Hepatocyte (in vitro differentiated cells): ENCODE data around the gene TXNDC2. TPM values are rescaled to one million over a fixed set of nuclear protein-coding genes. Genes with fewer than 3 reads are reported as not detected.

Experiments
- DNase-seq: peaks from one replicate; pipeline ENCODE4 v3.0.0-alpha.2; 2016; ENCODE audit warnings: low spot score
- H2AFZ ChIP-seq: fragments of 200-600 bp; sonication (generic); 2 replicates; pipeline ENCODE4 v1.6.0; 2016; ENCODE audit warnings: antibody characterized with exemption, mild to moderate bottlenecking
- H3K27ac ChIP-seq: fragments of 200-600 bp; sonication (generic); 2 replicates; pipeline ENCODE4 v1.5.1; 2016; ENCODE audit warnings: mild to moderate bottlenecking
- H3K27me3 ChIP-seq: fragments of 200-600 bp; sonication (generic); 2 replicates; pipeline ENCODE4 v1.6.1; 2016
- H3K36me3 ChIP-seq: fragments of 200-600 bp; sonication (generic); replicated peaks from 2 replicates; pipeline ENCODE4 v1.5.1; 2016; ENCODE audit warnings: low read depth; ENCODE audit not compliant: insufficient read depth
- H3K4me1 ChIP-seq: fragments of 200-600 bp; sonication (generic); 2 replicates; pipeline ENCODE4 v1.5.1; 2016; ENCODE audit warnings: mild to moderate bottlenecking, moderate library complexity; ENCODE audit not compliant: insufficient read depth
- H3K4me2 ChIP-seq: fragments of 200-600 bp; sonication (generic); 2 replicates; pipeline ENCODE4 v1.6.0; 2016
- H3K4me3 ChIP-seq: fragments of 200-600 bp; sonication (generic); 2 replicates; pipeline ENCODE4 v1.5.1; 2016; ENCODE audit warnings: mild to moderate bottlenecking
- H3K79me2 ChIP-seq: fragments of 200-600 bp; sonication (generic); 2 replicates; pipeline ENCODE4 v1.6.0; 2017; ENCODE audit warnings: mild to moderate bottlenecking
- H3K9me2 ChIP-seq: fragments of 200-600 bp; sonication (generic); replicated peaks from 2 replicates; pipeline ENCODE4 v1.6.0; 2017; ENCODE audit warnings: mild to moderate bottlenecking; ENCODE audit not compliant: insufficient read depth
- H3K9me3 ChIP-seq: fragments of 200-600 bp; sonication (generic); 2 replicates; pipeline ENCODE4 v1.5.1; 2016; ENCODE audit warnings: low read depth, mild to moderate bottlenecking
- H4K20me1 ChIP-seq: fragments of 200-600 bp; sonication (generic); 2 replicates; pipeline ENCODE4 v1.6.0; 2016; ENCODE audit warnings: mild to moderate bottlenecking; ENCODE audit not compliant: insufficient read depth, poor library complexity, severe bottlenecking
- CTCF ChIP-seq: fragments of 200-600 bp; sonication (generic); IDR thresholded peaks from 2 replicates; pipeline ENCODE4 v1.5.1; 2016; ENCODE audit warnings: antibody characterized with exemption, mild to moderate bottlenecking; ENCODE audit not compliant: poor library complexity
- EZH2 ChIP-seq: fragments of 200-600 bp; sonication (generic); IDR thresholded peaks from 2 replicates; pipeline ENCODE4 v1.6.1; 2016; ENCODE audit warnings: antibody characterized with exemption, mild to moderate bottlenecking, borderline replicate concordance
- EZH2phosphoT487 ChIP-seq: fragments of 200-600 bp; sonication (generic); IDR thresholded peaks from one replicate; pipeline ENCODE4 v1.6.1; 2018; ENCODE audit warnings: antibody characterized with exemption, mild to moderate bottlenecking, low read depth, moderate library complexity; ENCODE audit not compliant: unreplicated experiment, severe bottlenecking
- WGBS: methylation state at CpG from one replicate; pipeline ENCODE4 v1.1.6; 2016; ENCODE audit warnings: low lambda C conversion rate; ENCODE audit errors: missing lambda C conversion rate; 5-methylcytosine and 5-hydroxymethylcytosine counted together
- polyA plus RNA-seq: library from polyadenylated mRNA; unstranded; fragments of >200 nt; fragmentation: Nextera tagmentation; extraction: Ambion mirVana; gene quantifications from 2 replicates; pipeline ENCODE4 v1.2.1, GENCODE V29; 2016
- total RNA-seq: library from RNA; depleted of rRNA; stranded (reverse); fragments of >200 nt; gene quantifications from 2 replicates; pipeline ENCODE4 v1.2.3, GENCODE V29; 2014

TXNDC2 gene
- total and polyA plus RNA-seq, 2 experiments from 2014 or later: 0.41 TPM; not detected in 1

- H3K4me3 ChIP-seq: peak overlapping the region; percentile 43
These were observed 29.7 kb downstream of the TXNDC2 start for GRCh38 chr18:9915291-9916076.

GRCh38 chr18:9916077-9916639, 30.4 kb downstream of the TXNDC2 start:
- TF ChIP-seq EZH2phosphoT487 (no peak), CTCF (no peak), EZH2 (no peak)
- DNase-seq: no peak
- Histone ChIP-seq H3K27ac (peak overlapping the region; percentile 99), H3K27me3 (no peaks in the 10 kb centered on the region), H3K79me2 (peaks cover 69% of the 10 kb centered on the region), H4K20me1 (peaks cover 66% of the 10 kb centered on the region), H3K36me3 (no peaks in the 10 kb centered on the region), H3K9me3 (no peaks in the 10 kb centered on the region), H3K4me2 (peak overlapping the region; percentile 82), H3K4me1 (peaks cover 38% of the 10 kb centered on the region), H3K4me3 (peak overlapping the region; percentile 43), H2AFZ (no peak overlapping the region), H3K9me2 (no peaks in the 10 kb centered on the region)
- WGBS: 20% methylated on average over 2 of the region's 2 CpGs

More at GRCh38 chr18:9915291-9916076, 29.7 kb downstream of the TXNDC2 start:
- Histone ChIP-seq H3K36me3 (no peaks in the 10 kb centered on the region), H3K4me2 (peak overlapping the region; percentile 82), H3K79me2 (peaks cover 63% of the 10 kb centered on the region), H2AFZ (no peak overlapping the region), H3K9me3 (no peaks in the 10 kb centered on the region), H3K27ac (peak overlapping the region; percentile 99), H3K27me3 (no peaks in the 10 kb centered on the region), H3K4me1 (peaks cover 32% of the 10 kb centered on the region), H3K9me2 (no peaks in the 10 kb centered on the region), H4K20me1 (peaks cover 59% of the 10 kb centered on the region)
- 16% methylated on average over 5 of the region's 5 CpGs for WGBS
- no peak for DNase-seq
- no peak for TF ChIP-seq CTCF
- no peak for TF ChIP-seq EZH2
- TF ChIP-seq EZH2phosphoT487: no peak

GRCh38 chr18:9916808-9917207, 31.0 kb downstream of the TXNDC2 start:
- Histone ChIP-seq H3K36me3 (no peaks in the 10 kb centered on the region), H3K79me2 (peaks cover 76% of the 10 kb centered on the region), H3K9me2 (no peaks in the 10 kb centered on the region), H4K20me1 (peaks cover 72% of the 10 kb centered on the region), H3K4me2 (peak overlapping the region; percentile 82), H3K4me3 (no peak overlapping the region), H3K4me1 (peaks cover 38% of the 10 kb centered on the region), H3K9me3 (no peaks in the 10 kb centered on the region), H2AFZ (no peak overlapping the region), H3K27ac (peak overlapping the region; percentile 99), H3K27me3 (no peaks in the 10 kb centered on the region)
- DNase-seq: no peak
- TF ChIP-seq CTCF: no peak
- no peak for TF ChIP-seq EZH2phosphoT487
- no peak for TF ChIP-seq EZH2
- WGBS: 75% methylated on average over 3 of the region's 3 CpGs
